Measurements from ENCODE around the gene LCN9.

GRCh38 chr9:135667463-135668001 is 4.4 kb downstream of the LCN9 start:
- no peak for TF ChIP-seq CTCF (IDR thresholded peaks at IDR 0.05)
- no peak for TF ChIP-seq POLR2A (IDR thresholded peaks at IDR 0.05)
- no peak for TF ChIP-seq POLR2AphosphoS5 (IDR thresholded peaks at IDR 0.05)
